ENCODE data around the gene RBM7.

DNA sequence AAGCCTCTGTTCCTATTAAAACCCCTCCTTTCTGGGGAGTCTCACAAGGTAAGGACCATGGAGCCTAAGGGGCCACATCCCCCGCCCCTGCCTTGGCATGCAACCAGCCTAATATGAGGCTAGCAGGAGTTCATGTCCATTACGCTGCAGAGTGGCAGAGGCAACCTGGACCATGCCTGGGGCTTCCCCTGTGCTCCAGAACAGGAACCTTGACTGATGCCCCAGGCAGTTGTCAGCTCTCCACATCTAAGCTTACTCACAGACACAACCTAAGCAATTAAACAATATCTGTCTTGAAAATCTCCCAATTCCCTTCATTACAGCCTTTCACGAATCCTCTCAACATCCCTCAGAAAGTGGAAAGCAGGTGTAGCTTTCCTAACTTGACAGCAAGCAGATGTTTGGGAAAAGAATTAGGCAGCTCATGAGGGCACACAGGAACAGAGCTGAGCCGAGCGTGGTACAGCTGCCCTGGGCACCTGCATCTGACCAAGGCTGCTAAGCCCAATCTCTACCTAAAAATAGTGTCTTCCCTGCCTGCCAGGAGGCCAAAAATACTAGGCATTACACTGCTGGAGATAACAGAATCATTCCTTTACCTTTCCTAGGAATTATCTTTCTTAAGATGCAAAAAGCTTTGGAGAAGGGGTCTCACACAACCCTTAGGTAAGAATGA is 20.9 kb upstream of the RBM7 start:
- no peak for TF ChIP-seq EP300 (IDR thresholded peaks at IDR 0.05)
- TF ChIP-seq, protein P1, sequence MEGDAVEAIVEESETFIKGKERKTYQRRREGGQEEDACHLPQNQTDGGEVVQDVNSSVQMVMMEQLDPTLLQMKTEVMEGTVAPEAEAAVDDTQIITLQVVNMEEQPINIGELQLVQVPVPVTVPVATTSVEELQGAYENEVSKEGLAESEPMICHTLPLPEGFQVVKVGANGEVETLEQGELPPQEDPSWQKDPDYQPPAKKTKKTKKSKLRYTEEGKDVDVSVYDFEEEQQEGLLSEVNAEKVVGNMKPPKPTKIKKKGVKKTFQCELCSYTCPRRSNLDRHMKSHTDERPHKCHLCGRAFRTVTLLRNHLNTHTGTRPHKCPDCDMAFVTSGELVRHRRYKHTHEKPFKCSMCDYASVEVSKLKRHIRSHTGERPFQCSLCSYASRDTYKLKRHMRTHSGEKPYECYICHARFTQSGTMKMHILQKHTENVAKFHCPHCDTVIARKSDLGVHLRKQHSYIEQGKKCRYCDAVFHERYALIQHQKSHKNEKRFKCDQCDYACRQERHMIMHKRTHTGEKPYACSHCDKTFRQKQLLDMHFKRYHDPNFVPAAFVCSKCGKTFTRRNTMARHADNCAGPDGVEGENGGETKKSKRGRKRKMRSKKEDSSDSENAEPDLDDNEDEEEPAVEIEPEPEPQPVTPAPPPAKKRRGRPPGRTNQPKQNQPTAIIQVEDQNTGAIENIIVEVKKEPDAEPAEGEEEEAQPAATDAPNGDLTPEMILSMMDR (IDR thresholded peaks at IDR 0.05), result no peak
- TF ChIP-seq POLR2AphosphoS5 (IDR thresholded peaks at IDR 0.05), result no peak
- TF ChIP-seq POLR2A (IDR thresholded peaks at IDR 0.05), result no peak

All from sigmoid colon (tissue), 4 donors.